ENCODE data around the gene TUB.
A peak's percentile ranks its signal among the peaks of the same experiment; 100 is the strongest.

The TUB gene

GRCh38 chr11:8056810-8057463, 24.1 kb upstream of the TUB start:
- ATAC-seq (ENCODE audit: low read depth) (0 out of 3 replicates have a peak, but pooled peaks have one; percentile 29), DNase-seq (ENCODE audit: low spot score) (no peak)
- H3K27ac ChIP-seq (ENCODE audit: poor library complexity, severe bottlenecking): no peak overlapping the region
- no peaks in the 10 kb centered on the region for H3K4me1 ChIP-seq (ENCODE audit: insufficient read depth, poor library complexity, severe bottlenecking)
- H3K36me3 ChIP-seq (ENCODE audit: low read depth): no peaks in the 10 kb centered on the region
- H3K27me3 ChIP-seq (ENCODE audit: insufficient read depth, poor library complexity, severe bottlenecking): peaks cover 1% of the 10 kb centered on the region
- no peak overlapping the region for H3K4me3 ChIP-seq (ENCODE audit: severe bottlenecking)
- no peaks in the 10 kb centered on the region for H3K9me3 ChIP-seq (ENCODE audit: severe bottlenecking)
- TF ChIP-seq CTCF (IDR thresholded peaks at IDR 0.05; ENCODE audit: poor library complexity, severe bottlenecking): no peak

- Histone ChIP-seq H3K36me3 (ENCODE audit: low read depth) (no peaks in the 10 kb centered on the region), H3K27me3 (ENCODE audit: insufficient read depth, poor library complexity, severe bottlenecking) (no peaks in the 10 kb centered on the region), H3K4me1 (ENCODE audit: insufficient read depth, poor library complexity, severe bottlenecking) (no peaks in the 10 kb centered on the region), H3K9me3 (ENCODE audit: severe bottlenecking) (no peaks in the 10 kb centered on the region), H3K4me3 (ENCODE audit: severe bottlenecking) (no peak overlapping the region), H3K27ac (ENCODE audit: poor library complexity, severe bottlenecking) (no peak overlapping the region)
- no peak for DNase-seq (ENCODE audit: low spot score)
- TF ChIP-seq CTCF (IDR thresholded peaks at IDR 0.05; ENCODE audit: poor library complexity, severe bottlenecking): no peak
- ATAC-seq (ENCODE audit: low read depth): no peak
Observed at GRCh38 chr11:8058216-8058615, 22.8 kb upstream of the TUB start.

- no peaks in the 10 kb centered on the region for H3K9me3 ChIP-seq (ENCODE audit: severe bottlenecking)
- H3K4me1 ChIP-seq (ENCODE audit: insufficient read depth, poor library complexity, severe bottlenecking): no peaks in the 10 kb centered on the region
- H3K27ac ChIP-seq (ENCODE audit: poor library complexity, severe bottlenecking): no peak overlapping the region
- DNase-seq (ENCODE audit: low spot score) (no peak), ATAC-seq (ENCODE audit: low read depth) (no peak)
- H3K36me3 ChIP-seq (ENCODE audit: low read depth): no peaks in the 10 kb centered on the region
- H3K4me3 ChIP-seq (ENCODE audit: severe bottlenecking): no peak overlapping the region
- no peak for TF ChIP-seq CTCF (IDR thresholded peaks at IDR 0.05; ENCODE audit: poor library complexity, severe bottlenecking)
- no peaks in the 10 kb centered on the region for H3K27me3 ChIP-seq (ENCODE audit: insufficient read depth, poor library complexity, severe bottlenecking)
Observed at GRCh38 chr11:8059030-8059429, 22.0 kb upstream of the TUB start.

- ATAC-seq (ENCODE audit: low read depth): no peak
Observed at GRCh38 chr11:8059571-8060011, 21.4 kb upstream of the TUB start.

More at GRCh38 chr11:8059571-8060011, 21.4 kb upstream of the TUB start:
- no peaks in the 10 kb centered on the region for H3K36me3 ChIP-seq (ENCODE audit: low read depth)
- no peak overlapping the region for H3K27ac ChIP-seq (ENCODE audit: poor library complexity, severe bottlenecking)
- no peak for TF ChIP-seq CTCF (IDR thresholded peaks at IDR 0.05; ENCODE audit: poor library complexity, severe bottlenecking)
- H3K4me3 ChIP-seq (ENCODE audit: severe bottlenecking): no peak overlapping the region
- H3K4me1 ChIP-seq (ENCODE audit: insufficient read depth, poor library complexity, severe bottlenecking): no peaks in the 10 kb centered on the region
- no peaks in the 10 kb centered on the region for H3K27me3 ChIP-seq (ENCODE audit: insufficient read depth, poor library complexity, severe bottlenecking)
- no peaks in the 10 kb centered on the region for H3K9me3 ChIP-seq (ENCODE audit: severe bottlenecking)
- no peak for DNase-seq (ENCODE audit: low spot score)

Data from RWPE2 (cell line).